HG02678 (cell line): Measurements from ENCODE around the gene DPP10.

Source experiments
- ATAC-seq: cut with Tn5 transposase; IDR thresholded peaks from one replicate; pipeline ENCODE4 v1.9.1; 2021; ENCODE audit warnings: mild to moderate bottlenecking, moderate library complexity; ENCODE audit not compliant: unreplicated experiment

DPP10 gene

GRCh38 chr2:115541814-115542213 is 1099.4 kb downstream of the DPP10 start:
- ATAC-seq: no peak

GRCh38 chr2:115542331-115542730 is 1099.9 kb downstream of the DPP10 start:
- no peak for ATAC-seq

GRCh38 chr2:115543024-115543423 is 1100.6 kb downstream of the DPP10 start:
- no peak for ATAC-seq

- ATAC-seq: no peak
Measured at GRCh38 chr2:115543461-115543860, 1101.0 kb downstream of the DPP10 start.

- ATAC-seq: no peak
Measured at GRCh38 chr2:115549611-115550130, 1107.2 kb downstream of the DPP10 start.

GRCh38 chr2:115552726-115553125 is 1110.3 kb downstream of the DPP10 start:
- ATAC-seq: no peak

GRCh38 chr2:115554153-115554552 is 1111.7 kb downstream of the DPP10 start:
- no peak for ATAC-seq

GRCh38 chr2:115558725-115559124 is 1116.3 kb downstream of the DPP10 start:
- no peak for ATAC-seq

GRCh38 chr2:115560666-115561065 is 1118.2 kb downstream of the DPP10 start:
- ATAC-seq: no peak

- no peak for ATAC-seq
Measured at GRCh38 chr2:115568643-115569042, 1126.2 kb downstream of the DPP10 start.

GRCh38 chr2:115569547-115569946 is 1127.1 kb downstream of the DPP10 start:
- ATAC-seq: no peak

- ATAC-seq: no peak
Measured at GRCh38 chr2:115572746-115573145, 1130.3 kb downstream of the DPP10 start.

- no peak for ATAC-seq
Measured at GRCh38 chr2:115573756-115574155, 1131.3 kb downstream of the DPP10 start.

- no peak for ATAC-seq
Measured at GRCh38 chr2:115574667-115575066, 1132.2 kb downstream of the DPP10 start.

- no peak for ATAC-seq
Measured at GRCh38 chr2:115580784-115581183, 1138.3 kb downstream of the DPP10 start.

GRCh38 chr2:115584507-115584906 is 1142.1 kb downstream of the DPP10 start:
- no peak for ATAC-seq

- no peak for ATAC-seq
Measured at GRCh38 chr2:115596659-115597375, 1154.4 kb downstream of the DPP10 start.

- ATAC-seq: no peak
Measured at GRCh38 chr2:115603285-115603684, 1160.8 kb downstream of the DPP10 start.

GRCh38 chr2:115606350-115606749 is 1163.9 kb downstream of the DPP10 start:
- no peak for ATAC-seq

GRCh38 chr2:115609978-115610377 is 1167.5 kb downstream of the DPP10 start:
- no peak for ATAC-seq

GRCh38 chr2:115610888-115611287 is 1168.4 kb downstream of the DPP10 start:
- no peak for ATAC-seq

- no peak for ATAC-seq
Measured at GRCh38 chr2:115624332-115624731, 1181.9 kb downstream of the DPP10 start.

- ATAC-seq: no peak
Measured at GRCh38 chr2:115634578-115634977, 1192.1 kb downstream of the DPP10 start.
